Right forelimb (tissue), 1 donor: Measurements from ENCODE around the gene MAPK13.
"Not testable (repeated sequence)": the region's sequence is repeated elsewhere in the genome, so short reads cannot be mapped to it uniquely, and the experiment has no call there.

Source experiments
- DNase-seq: peaks from one replicate; pipeline ENCODE4 v3.0.0-alpha.2; 2018

MAPK13 gene

DNA sequence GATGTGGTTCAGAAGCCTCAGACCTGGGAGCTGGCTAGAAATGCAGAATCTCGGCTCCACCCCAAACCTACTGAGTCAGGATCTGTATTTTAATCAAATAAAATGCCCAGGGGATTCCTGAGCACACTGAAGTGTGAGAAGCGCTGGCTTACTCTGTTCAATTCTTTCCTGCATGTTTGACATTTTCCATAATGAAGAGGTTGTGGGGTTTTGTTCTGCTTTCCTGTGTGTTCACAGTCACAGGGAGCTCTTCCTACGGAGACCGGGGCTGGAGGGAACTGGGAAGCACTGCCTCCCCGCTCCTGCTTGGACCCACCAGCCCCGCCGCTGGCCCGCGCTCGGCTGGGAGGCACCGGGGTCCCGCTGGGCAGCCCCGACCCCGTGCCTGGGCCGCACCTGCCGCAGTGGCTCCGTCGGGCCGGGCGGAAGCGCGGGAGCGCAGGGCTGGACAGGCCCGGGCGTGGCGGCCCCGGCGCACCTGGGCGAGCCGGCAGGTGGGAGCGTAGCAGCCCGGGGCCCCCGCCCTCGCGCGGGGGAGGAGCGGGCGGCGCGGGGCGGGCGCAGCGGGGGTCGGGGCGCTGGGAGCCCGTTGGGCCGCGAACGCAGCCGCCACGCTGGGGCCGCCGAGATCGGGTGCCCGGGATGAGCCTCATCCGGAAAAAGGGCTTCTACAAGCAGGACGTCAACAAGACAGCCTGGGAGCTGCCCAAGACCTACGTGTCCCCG lies at the start of gene MAPK13:
MAPK13 (plus strand) TSS at position 573 of the 726 bp plus-strand sequence; CDS start at position 643, 70 bp downstream.
- DNase-seq = no peak

DNA sequence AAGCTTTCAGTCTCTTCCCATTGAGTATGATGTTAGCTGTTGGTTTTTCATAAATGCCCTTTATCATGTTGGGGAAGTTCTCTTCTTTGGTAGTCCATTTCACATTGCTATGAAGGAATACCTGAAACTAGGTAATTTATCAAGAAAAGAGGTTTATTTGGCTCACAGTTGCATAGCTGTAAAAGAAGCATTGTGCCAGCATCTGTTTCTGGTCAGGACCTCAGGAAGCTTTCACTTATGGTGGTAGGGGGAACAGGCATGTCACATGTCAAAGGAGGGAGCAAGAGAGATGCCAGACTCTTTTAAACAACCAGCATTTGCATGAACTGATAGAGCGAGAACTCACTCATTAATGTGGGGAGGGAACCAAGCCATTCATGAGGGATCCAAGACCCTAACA lies 48.0 kb upstream of the MAPK13 start:
- DNase-seq = no peak

DNA sequence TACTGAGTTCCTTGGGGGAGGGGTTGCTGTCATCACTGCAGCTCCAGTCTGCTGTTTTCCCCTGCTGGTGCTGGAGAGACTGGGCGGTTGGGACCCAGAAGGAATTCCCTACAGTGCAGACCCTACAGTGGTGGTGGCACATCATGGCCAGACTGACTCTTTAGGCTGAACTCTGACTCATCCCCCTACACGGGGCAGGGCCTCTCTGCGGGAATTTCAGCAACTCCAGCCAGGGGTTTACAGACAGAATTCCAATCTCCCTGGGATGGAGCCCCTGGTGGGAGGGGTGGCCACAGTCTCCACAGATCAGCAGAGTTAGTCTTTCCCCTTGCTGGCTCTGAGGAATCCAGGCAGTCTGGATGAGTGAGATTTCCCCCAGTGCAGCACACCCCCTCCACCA lies 46.9 kb upstream of the MAPK13 start:
- DNase-seq = no peak

DNA sequence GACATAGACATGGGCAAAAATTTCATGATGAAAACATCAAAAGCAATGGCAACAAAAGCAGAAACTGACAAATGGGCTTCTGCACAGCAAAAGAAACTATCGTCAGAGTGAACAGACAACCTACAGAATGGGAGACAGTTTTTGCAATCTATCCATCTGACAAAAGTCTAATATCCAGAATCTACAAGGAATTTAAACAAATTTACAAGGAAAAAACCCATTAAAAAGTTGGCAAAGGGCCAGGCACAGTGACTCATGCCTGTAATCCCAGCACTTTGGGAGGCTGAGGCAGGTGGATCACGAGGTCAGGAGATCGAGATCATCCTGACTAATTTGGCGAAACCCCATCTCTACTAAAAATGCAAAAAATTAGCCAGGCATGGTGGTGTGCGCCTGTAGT lies 42.1 kb upstream of the MAPK13 start:
- not testable (repeated sequence) for DNase-seq

DNA sequence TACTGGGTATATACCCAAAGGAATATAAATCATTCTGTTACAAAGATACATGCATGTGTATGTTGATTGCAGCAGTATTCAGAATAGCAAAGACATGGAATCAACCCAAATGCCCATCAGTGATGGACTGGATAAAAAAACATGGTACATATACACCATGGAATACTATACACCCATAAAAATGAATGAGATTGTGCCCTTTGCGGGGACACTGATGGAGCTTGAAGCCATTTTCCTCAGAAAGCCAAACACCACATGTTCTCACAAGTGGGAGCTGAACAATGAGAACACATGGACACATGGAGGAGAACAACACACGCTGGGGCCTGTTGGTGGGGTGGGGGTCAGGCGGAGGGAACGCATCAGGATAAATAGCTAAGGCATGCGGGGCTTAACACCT lies 41.3 kb upstream of the MAPK13 start:
- DNase-seq = no peak

DNA sequence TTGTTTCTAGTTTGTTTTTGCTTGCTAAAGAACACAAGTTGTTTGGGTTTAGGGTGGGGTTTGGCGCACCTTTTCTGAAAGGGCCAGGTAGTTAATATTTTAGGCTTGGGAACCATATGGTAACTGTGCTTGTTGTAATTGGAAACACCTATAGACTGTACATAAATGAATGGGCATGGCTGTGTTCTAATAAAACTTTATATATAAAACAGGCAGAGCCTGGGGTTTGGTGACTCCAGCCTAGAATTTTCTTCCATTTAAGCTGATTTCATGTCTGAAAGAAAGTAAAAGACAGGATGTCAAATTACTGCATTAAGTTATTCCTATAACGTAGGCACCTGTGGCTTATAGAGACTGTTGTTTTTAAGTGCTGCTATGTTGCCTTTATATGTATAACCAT lies 36.1 kb upstream of the MAPK13 start:
- no peak for DNase-seq

DNA sequence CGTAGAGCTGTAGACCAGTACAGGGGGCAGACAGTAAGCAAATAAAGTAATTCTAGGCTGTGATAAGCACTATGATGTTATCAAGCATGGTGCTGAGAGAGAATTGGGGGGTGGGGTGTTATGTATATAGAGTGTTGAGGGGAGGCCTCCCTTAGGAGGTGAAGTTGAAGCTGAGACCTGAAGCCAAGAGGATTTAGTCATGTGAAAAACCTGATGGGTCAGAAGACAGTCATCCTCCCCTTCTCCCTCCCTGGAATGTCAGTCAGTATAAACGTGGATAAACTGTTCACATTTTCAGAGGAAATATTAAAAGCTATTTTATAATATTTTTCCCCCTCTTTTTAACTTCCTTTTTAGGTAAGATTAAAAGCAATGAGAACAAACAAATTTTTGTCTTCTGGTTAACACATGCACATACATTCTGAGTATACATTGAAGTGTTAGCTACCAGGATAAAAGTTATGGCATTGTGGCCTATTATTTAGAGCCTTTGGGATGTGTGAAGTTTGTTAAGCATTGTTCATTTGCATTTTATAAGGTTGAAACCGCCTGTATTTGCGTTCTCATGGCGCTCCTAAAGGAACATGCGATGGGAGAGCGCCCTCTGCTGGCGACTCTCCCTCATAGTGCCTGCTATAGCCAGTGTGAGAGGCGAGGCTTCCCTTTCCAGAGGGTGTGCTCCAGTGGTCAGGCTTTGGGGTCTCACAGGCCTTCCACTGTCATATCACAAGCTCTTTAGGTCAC lies 35.4 kb upstream of the MAPK13 start:
- DNase-seq = peak; percentile 89

DNA sequence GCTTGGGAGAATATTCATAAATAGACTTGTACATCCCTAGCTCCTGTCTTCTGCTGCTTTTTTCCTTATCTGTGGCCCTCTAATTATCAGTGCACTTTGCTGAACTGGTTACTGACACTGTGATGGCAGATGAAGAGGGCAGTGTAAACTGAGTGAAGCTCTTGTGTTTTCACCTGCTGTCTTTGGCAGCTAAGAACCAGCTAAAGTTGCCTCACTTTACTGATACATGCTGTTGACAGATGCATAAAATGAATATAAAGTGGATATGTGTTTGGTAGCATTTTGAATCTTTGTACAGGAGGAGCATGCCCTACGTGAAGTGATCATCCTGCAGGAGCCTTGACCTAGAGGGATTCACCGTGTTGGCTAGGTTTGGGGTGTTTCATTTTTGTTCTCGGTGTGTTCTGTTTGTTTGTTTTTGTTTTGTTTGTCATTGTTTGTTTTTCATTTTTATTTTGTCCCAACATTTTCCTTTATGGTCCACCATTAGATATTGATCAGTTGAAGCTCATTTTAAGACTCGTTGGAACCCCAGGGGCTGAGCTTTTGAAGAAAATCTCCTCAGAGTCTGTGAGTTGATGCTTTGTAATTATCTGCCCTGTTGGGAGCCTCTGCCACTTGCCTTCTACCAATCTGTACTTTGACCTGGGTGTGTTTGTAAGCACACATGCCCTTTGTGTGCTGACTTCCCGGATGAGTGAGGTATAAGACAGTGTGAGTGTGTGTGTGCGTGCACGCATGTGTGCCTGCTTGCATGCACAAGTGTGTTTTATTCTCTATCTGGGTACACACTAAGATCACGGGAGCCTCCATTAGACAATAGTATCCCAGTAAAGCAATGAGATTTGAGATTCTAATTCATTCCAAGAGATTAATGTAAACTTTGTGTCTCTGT lies 34.6 kb upstream of the MAPK13 start:
- no peak for DNase-seq

DNA sequence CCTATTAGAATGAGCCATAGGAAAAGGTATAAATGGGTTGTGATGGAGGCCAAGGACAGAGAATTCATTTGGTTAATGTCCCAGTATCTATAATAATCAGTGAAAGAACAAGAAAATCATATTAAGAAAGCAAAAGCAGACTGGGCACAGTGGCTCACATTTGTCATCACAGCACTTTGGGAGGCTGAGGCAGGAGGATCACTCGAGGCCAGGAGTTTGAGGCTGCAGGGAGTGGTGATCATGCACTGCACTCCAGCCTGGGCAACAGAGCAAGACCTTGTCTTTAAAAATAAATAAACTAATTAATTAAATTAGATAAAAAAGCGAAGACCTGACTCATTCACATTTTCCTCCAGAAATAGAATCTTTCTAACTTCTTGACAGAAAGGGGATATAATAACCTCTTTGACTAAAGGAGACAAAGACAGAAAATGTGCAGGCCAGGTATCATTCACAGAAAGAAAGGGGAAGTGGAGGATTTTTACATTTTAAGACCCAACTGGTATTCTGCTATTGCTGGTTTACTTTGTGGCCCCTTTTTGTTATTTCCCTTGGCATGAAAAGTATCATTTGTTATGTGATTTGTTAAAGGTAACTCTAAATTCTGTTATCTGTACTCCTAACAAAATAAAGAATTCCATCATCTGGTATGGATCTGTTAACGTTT lies 31.9 kb upstream of the MAPK13 start:
- DNase-seq = no peak

DNA sequence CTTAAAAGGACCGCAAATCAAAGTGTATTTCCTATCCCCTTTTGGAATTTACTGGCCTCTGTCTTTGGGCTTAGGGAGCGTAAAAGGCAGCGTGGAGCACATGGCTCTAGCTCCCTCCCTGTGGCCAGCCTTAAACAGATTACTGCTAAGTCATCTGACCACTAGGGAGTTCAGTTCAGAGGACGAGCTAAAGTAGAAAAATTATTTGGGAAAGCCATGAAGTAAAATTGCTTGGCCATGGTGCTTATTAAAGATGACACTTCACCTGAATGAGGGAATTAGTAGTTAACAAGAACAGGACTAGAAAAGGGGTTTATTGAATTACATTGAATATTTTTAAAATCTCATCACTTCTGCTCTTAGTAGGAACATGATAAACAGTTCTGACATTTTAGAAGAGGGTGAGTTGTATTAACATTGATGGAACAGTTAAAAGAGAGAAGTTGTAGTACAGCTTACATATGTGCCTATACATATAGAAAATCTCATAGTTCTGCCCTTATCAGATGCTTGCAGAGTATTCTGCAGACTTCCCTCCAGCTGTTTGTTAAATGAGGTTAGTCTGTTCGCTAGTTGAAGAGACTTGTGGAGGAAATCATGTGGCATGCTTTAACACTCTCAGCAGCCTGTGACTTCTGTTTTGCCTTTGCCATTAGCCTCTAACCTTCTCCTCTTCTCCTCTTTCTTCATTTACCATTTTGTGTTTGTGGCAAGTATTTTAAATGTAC lies 31.2 kb upstream of the MAPK13 start:
- no peak for DNase-seq

DNA sequence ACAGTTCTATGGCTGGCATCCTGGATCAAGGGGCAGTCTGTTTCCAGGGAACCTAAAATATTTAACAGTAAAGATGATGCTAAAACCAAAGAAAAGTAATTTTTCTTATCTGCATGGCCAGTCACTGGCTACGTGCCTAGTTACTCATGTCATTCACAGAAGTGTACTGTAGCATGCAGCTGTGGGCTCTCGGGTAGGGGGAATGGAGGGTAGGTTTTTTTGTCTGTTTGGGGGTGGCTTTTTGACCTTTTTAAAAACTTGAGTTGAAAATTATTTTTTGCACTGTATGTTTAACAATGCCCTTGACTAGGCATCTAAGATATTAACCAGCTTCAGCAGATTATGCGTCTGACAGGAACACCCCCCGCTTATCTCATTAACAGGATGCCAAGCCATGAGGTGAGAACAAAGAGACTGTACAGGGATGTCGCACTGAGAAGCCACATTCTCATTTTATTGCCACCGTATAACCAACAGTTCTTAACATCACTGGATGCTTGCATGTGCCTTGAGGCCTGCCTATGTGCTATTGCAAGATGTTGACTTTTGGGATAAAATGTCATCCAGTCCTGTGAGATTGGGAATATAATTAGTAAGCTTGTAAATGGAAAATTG lies 30.3 kb upstream of the MAPK13 start:
- no peak for DNase-seq

DNA sequence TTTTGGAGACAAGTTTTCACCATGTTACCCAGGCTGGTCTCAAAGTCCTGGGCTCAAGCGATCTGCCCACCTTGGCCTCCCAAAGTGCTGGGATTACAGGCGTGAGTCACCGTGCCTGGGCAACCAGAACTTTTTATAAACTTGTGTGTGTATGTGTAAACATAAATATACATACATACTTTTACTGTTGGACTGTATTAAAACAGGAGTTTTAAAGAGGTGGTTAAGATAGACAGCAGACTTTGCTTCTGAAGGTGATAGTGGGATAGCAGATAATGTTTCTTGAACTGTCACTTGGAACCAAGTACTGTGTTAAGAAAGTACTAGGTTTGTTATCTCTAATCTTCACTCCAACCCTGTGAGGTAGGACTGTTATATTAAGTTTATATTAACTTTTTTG lies 28.6 kb upstream of the MAPK13 start:
- no peak for DNase-seq

DNA sequence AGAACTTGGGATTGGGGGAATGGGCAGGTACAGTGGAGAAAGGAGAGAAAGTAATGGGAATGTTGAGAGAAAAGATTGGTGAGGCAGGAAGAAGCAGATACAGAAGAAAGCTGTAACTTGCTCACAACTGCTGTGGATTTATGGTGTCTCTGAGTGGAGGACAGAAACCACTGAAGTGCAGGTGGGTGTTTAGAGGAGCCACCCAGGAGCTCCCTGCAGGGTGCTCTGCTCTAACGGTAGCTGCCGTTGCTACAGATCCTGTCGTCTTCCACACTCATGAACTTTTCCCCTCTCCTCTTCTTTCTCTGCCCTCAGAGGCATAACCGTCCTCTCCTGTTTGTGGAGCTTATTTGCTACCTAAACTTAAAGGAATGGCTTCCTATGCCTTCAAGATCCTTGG lies 27.5 kb upstream of the MAPK13 start:
- DNase-seq = no peak

DNA sequence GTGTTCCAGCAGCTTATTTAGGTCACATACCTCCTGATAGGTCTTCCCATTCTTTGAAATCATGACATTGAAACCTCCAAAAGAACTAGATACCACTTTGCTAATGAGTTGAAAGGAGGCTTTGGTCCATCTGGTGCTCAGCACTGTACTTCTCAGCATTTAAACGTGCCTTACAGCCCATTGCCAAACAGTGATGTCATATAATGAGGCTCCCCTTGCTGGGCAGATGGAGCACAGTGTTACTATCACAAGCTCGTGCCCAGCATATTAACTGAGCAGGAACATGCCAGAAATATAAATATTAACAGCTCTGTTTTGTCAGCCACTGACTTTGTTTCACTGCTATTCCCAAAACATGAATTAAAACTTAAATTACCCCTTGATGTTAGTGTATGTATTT lies 25.5 kb upstream of the MAPK13 start:
- no peak for DNase-seq

DNA sequence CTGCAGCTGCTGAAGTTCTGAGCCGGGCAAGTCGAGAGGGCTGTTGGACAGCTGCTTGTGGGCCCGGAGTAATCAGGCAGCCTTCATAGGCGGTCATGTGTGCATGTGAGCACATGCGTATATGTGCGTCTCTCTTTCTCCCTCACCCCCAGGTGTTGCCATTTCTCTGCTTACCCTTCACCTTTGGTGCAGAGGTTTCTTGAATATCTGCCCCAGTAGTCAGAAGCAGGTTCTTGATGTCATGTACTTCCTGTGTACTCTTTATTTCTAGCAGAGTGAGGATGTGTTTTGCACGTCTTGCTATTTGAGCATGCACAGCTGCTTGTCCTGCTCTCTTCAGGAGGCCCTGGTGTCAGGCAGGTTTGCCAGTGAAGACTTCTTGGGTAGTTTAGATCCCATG lies 21.2 kb upstream of the MAPK13 start:
- DNase-seq = no peak

DNA sequence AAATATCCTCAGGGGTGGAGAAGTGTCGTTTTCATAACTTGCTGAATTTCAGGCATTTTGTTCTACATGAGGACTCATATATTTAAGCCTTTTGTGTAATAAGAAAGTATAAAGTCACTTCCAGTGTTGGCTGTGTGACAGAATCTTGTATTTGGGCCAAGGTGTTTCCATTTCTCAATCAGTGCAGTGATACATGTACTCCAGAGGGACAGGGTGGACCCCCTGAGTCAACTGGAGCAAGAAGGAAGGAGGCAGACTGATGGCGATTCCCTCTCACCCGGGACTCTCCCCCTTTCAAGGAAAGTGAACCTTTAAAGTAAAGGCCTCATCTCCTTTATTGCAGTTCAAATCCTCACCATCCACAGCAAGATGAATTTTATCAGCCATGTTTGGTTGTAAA lies 20.3 kb upstream of the MAPK13 start:
- DNase-seq = no peak

DNA sequence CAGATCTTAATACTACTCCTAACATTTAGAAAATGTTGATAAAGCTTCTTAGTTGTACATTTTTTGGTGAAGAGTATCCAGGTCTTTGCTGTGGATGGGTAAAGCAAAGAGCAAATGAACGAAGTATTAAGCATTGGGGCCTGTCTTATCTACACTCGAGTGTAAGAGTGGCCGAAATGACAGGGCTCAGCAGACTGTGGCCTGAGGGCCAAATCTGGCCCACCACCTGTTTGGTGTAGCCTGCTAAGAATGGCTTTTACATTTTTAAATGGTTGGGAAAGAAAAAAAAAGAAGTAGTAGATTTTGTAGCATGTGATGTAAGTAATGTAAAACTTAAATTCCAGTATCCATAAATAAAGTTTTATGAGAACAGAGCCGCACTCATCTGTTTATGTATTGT lies 19.4 kb upstream of the MAPK13 start:
- DNase-seq = no peak

DNA sequence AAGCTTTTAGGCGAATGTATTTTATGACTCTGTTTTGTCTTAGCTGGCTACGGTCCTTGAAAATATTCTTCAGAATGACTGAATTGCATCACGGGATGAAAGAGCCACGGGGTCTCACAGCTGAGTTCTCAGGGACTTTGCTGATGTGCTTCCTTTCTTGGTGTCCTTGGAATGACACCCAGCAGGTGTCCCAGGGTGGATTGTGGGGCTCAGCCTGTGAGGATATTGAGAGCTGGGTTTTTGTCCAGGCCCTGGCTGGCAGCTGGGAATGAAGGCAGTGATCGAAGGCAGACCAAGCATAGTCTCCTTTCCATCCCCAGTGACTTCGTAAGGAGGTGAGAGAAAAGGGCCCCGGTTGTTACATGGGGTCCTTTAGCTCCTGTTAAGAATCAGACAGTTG lies 18.8 kb upstream of the MAPK13 start:
- no peak for DNase-seq

DNA sequence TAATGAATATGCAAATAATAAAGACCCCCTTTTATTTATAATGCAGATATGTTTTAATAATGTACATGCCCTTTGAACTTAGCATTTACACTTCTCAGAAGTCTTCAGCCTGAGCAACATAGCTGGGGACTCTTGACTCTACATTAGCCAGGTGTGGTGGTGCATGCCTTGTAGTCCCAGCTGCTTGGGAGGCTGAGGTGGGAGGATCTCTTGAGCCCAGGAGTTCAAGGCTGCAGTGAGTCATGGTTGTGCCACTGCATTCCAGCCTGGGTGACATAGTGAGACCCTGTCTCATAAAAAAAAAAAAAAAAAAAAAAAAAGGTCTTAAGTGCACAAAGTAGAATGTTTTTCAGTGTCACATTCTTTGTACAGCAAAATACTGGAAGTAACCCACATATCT lies 17.3 kb upstream of the MAPK13 start:
- DNase-seq = no peak

DNA sequence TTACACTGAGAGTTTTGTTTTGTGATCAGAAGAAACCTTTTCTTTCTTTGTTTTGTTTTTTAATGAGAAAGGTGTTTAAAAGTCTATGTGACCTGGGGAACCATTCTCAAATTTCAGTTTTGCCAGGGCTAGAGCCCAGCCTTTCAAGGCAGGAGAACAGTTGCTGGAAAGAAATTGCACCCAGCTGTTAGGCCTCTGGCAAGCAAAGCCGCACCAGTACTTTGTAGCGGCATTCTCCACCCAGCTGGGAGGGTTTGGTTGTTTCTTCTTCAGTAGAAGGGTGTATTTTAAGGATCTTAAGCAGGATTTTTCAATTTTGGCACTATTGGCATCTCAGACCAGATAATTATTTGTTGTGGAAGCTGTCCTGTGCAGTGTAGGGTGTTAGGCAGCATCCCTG lies 16.6 kb upstream of the MAPK13 start:
- DNase-seq = no peak

DNA sequence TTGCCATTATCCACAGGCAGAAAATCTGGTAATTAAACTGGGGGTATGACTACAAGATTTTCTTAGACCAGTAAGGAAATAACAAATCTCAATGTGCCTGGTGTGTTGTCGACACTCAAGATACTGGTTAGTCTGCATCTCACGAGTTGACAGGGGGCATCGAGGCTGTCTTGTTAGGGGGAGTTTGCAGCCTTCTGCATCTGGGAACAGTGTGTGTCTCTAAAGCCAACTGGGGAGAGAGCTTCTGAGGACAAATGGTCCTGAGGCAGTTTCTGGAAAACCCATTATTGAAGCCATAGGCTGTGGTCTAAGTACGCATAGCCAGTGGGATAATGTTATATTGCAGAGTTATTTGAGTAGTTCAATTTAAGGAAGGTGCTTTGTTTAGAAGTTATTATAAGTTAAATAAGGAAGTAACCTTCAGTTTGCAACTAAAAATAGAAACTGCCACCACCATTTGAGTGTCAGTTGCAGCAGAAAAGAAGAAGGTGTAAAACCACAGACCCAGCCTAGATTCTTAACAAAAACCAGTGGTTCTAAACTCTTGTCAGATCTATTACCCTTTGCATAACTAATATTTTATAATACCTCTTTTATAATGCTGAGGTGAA lies 15.4 kb upstream of the MAPK13 start:
- no peak for DNase-seq
